Stimulated activated naive CD8-positive, alpha-beta T cell treated with anti-CD3 and anti-CD28 coated beads, Interleukin-15, amount 100 ng/mL, for 72 hours (primary cell): ENCODE results near the gene PLA2G10.
"Not testable (repeated sequence)": the region's sequence is repeated elsewhere in the genome, so short reads cannot be mapped to it uniquely, and the experiment has no call there.

ENCODE experiments used
- ATAC-seq: fragments of 150-1000 bp; cut with Tn5 transposase; 2 replicates; pipeline ENCODE4 v1.10.0; 2021; ENCODE audit warnings: mild to moderate bottlenecking, moderate library complexity
- DNase-seq, 2 donors: peaks; one replicate each; pipeline ENCODE4 v3.0.0; 2021 to 2022
- H3K27ac Mint-ChIP-seq, 2 donors: one replicate each; pipeline ENCODE4 v1.8.0; 2022; ENCODE audit warnings: mild to moderate bottlenecking in 2 of 2, mixed read lengths in 2 of 2, moderate library complexity in 2 of 2
- H3K27me3 Mint-ChIP-seq: one replicate; pipeline ENCODE4 v1.8.0; 2022; ENCODE audit warnings: mixed read lengths
- H3K4me1 Mint-ChIP-seq: one replicate; pipeline ENCODE4 v1.8.0; 2022; ENCODE audit warnings: mild to moderate bottlenecking, mixed read lengths
- H3K4me3 Mint-ChIP-seq, 2 donors: one replicate each; pipeline ENCODE4 v1.8.0; 2022; ENCODE audit warnings: mild to moderate bottlenecking in 2 of 2, mixed read lengths in 2 of 2, moderate library complexity in 1 of 2
- H3K9me3 Mint-ChIP-seq, 2 donors: one replicate each; pipeline ENCODE4 v1.8.0; 2022; ENCODE audit warnings: mixed read lengths in 2 of 2

The PLA2G10 gene

GRCh38 chr16:14634389-14634725 is 59.8 kb downstream of the PLA2G10 start:
- peaks cover 61% of the 10 kb centered on the region for H3K4me1 Mint-ChIP-seq
- no peaks in the 10 kb centered on the region for H3K27me3 Mint-ChIP-seq
- H3K4me3 Mint-ChIP-seq, result peak overlapping the region; percentile 94 to 100
- DNase-seq (no peak), ATAC-seq (no peak)
- H3K27ac Mint-ChIP-seq, result peak overlapping the region; percentile 40 to 98
- H3K9me3 Mint-ChIP-seq, result no peaks in the 10 kb centered on the region

GRCh38 chr16:14632693-14633569 is 61.2 kb downstream of the PLA2G10 start, which contains the start of gene BFAR:
Gene BFAR, plus strand, starts transcription at chr16:14632951. Its CDS starts 11,396 bp downstream, at chr16:14644347.
- Mint-ChIP-seq H3K4me1 (peaks cover 68% of the 10 kb centered on the region), H3K27ac (peak within 1 kb of the TSS; percentile 98 to 100), H3K27me3 (no peaks in the 10 kb centered on the region), H3K4me3 (peak within 1 kb of the TSS; percentile 94 to 100), H3K9me3 (no peaks in the 10 kb centered on the region)
- ATAC-seq (peak; percentile 90), DNase-seq (peak; percentile 99)

- Mint-ChIP-seq H3K27ac (peak overlapping the region; percentile 96 to 97), H3K4me1 (peaks cover 59% of the 10 kb centered on the region), H3K4me3 (peak overlapping the region; percentile 88 to 96)
- H3K9me3 Mint-ChIP-seq, H3K27me3 Mint-ChIP-seq, ATAC-seq: not testable (repeated sequence)
- DNase-seq, result peak in 1 of 2 donors; percentile 9
These were observed 63.3 kb downstream of the PLA2G10 start for GRCh38 chr16:14630620-14631330.

- DNase-seq (peak; percentile 97 to 98), ATAC-seq (peak; percentile 72)
- Mint-ChIP-seq H3K27ac (peak within 1 kb of the TSS; percentile 96 to 97), H3K4me1 (peaks cover 52% of the 10 kb centered on the region), H3K4me3 (peak within 1 kb of the TSS; percentile 88 to 96), H3K27me3 (no peaks in the 10 kb centered on the region), H3K9me3 (no peaks in the 10 kb centered on the region)
These were observed 64.0 kb downstream of the PLA2G10 start, which contains the start of gene PARN for GRCh38 chr16:14629919-14630619. Gene PARN, minus strand, starts transcription at chr16:14630260. Its CDS starts 135 bp downstream, at chr16:14630125.

GRCh38 chr16:14629612-14629918 is 64.5 kb downstream of the PLA2G10 start:
- DNase-seq (no peak), ATAC-seq (no peak)
- no peaks in the 10 kb centered on the region for H3K27me3 Mint-ChIP-seq
- peaks cover 47% of the 10 kb centered on the region for H3K4me1 Mint-ChIP-seq
- peak overlapping the region; percentile 88 to 96 for H3K4me3 Mint-ChIP-seq
- peak overlapping the region; percentile 96 to 97 for H3K27ac Mint-ChIP-seq
- no peaks in the 10 kb centered on the region for H3K9me3 Mint-ChIP-seq

GRCh38 chr16:14628806-14629611 is 65.1 kb downstream of the PLA2G10 start:
- H3K9me3 Mint-ChIP-seq, result no peaks in the 10 kb centered on the region
- peak overlapping the region; percentile 96 to 97 for H3K27ac Mint-ChIP-seq
- ATAC-seq, result no peak
- no peaks in the 10 kb centered on the region for H3K27me3 Mint-ChIP-seq
- peak overlapping the region; percentile 88 to 96 for H3K4me3 Mint-ChIP-seq
- peaks cover 41% of the 10 kb centered on the region for H3K4me1 Mint-ChIP-seq
- no peak for DNase-seq

GRCh38 chr16:14627078-14627477 is 67.0 kb downstream of the PLA2G10 start:
- ATAC-seq (no peak), DNase-seq (no peak)
- no peak overlapping the region for H3K4me3 Mint-ChIP-seq
- no peaks in the 10 kb centered on the region for H3K27me3 Mint-ChIP-seq
- H3K27ac Mint-ChIP-seq, result no peak overlapping the region
- peaks cover 38% of the 10 kb centered on the region for H3K4me1 Mint-ChIP-seq
- H3K9me3 Mint-ChIP-seq, result no peaks in the 10 kb centered on the region
